Body of pancreas (tissue), 4 donors: Measurements from ENCODE around the gene BBX. TPM values are rescaled to one million over a fixed set of nuclear protein-coding genes. Genes with fewer than 3 reads are reported as not detected.

Experiments used
- ATAC-seq: fragments of 150-250 bp; one replicate; pipeline ENCODE4 v1.9.1; 2016
- DNase-seq, 4 donors: peaks; one replicate each; pipeline ENCODE4 v3.0.0-alpha.2; 2019
- H3K27ac ChIP-seq, 4 donors: fragments of 200-600 bp; sonication (generic); 1 replicate in 3 of 4; 2 replicates in 1 of 4; pipeline versions ENCODE4 v1.5.1 to v1.6.1; 2016 to 2019; ENCODE audit warnings: mild to moderate bottlenecking in 1 of 4, mixed read lengths in 1 of 4, moderate library complexity in 1 of 4
- H3K27me3 ChIP-seq, 2 donors: fragments of 200-600 bp; sonication (generic); one replicate each; pipeline ENCODE4 v1.6.0; 2016; ENCODE audit warnings: mild to moderate bottlenecking in 1 of 2
- H3K36me3 ChIP-seq, 2 donors: fragments of 200-600 bp; sonication (generic); replicated peaks in 1 of 2; 2 replicates each; pipeline ENCODE4 v1.5.1; 2016; ENCODE audit warnings: low read depth in 2 of 2; ENCODE audit not compliant: insufficient read depth in 1 of 2
- H3K4me1 ChIP-seq: fragments of 200-600 bp; sonication (generic); one replicate; pipeline ENCODE4 v1.6.0; 2016
- H3K4me3 ChIP-seq, 2 donors: fragments of 200-600 bp; sonication (generic); 1 replicate in 1 of 2; 2 replicates in 1 of 2; pipeline ENCODE4 v1.5.1; 2016 to 2019
- H3K9me3 ChIP-seq, 3 donors: fragments of 200-600 bp; sonication (generic); 1 replicate in 2 of 3; 2 replicates in 1 of 3; pipeline ENCODE4 v1.5.1; 2016
- POLR2A ChIP-seq, 3 donors: fragments of 450-650 bp; IDR thresholded peaks; one replicate each; pipeline ENCODE4 v1.6.1; 2016; ENCODE audit warnings: antibody characterized with exemption in 3 of 3, mild to moderate bottlenecking in 2 of 3
- WGBS, 2 donors: methylation state at CpG; one replicate each; pipeline ENCODE4 v1.1.5; 2017; 5-methylcytosine and 5-hydroxymethylcytosine counted together
- intact Hi-C: fragments of 100-400 bp; cut with DNase I; formaldehyde crosslinking; loops from one replicate; pipeline ENCODE4 v1.15.1; 2023
- total RNA-seq, 2 donors: library from RNA; depleted of rRNA; stranded (reverse); fragments of >200 nt; gene quantifications; one replicate each; pipeline ENCODE4 v1.1.0, GENCODE V29; 2016
- TF ChIP-seq, protein P1 (sequence below), 7 experiments: fragments of 450-650 bp in 4 of 7; fragments of 200-600 bp in 3 of 7; sonication (generic) in 3 of 7; IDR thresholded peaks; one replicate each; pipeline ENCODE4 v1.5.1; 2016 to 2019; ENCODE audit warnings: antibody characterized with exemption in 7 of 7

The BBX gene
- total RNA-seq, 2 donors from 2014 or later = 17.5 to 28.8 TPM

DNA sequence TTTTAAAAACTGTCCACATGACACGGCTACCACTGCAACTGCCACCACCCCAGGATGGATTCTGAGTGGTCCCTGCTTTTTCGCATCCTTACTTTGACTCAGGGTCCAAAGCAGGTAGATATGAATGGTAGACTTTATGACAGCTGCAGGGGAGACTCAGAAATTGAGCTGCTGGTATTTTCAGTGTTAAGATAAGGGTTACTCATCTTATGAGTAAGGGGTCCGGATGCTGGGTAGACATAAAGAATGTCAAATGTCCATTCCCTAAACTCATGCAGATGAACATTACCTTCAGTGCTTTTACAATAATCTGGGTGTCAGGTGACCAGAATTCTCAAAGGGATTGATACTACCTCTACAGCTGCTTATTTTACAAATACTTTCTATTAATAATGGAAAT lies 25.9 kb upstream of the BBX start:
- intact Hi-C loops = no loop called here
- Histone ChIP-seq H3K9me3 (no peaks in the 10 kb centered on the region), H3K27ac (no peak overlapping the region), H3K36me3 (no peaks in the 10 kb centered on the region), H3K4me3 (no peak overlapping the region), H3K4me1 (no peaks in the 10 kb centered on the region), H3K27me3 (no peaks in the 10 kb centered on the region)
- DNase-seq (no peak), ATAC-seq (no peak)
- WGBS, 2 donors = 88 to 90% methylated on average over 3 of the region's 3 CpGs
- TF ChIP-seq, protein P1, sequence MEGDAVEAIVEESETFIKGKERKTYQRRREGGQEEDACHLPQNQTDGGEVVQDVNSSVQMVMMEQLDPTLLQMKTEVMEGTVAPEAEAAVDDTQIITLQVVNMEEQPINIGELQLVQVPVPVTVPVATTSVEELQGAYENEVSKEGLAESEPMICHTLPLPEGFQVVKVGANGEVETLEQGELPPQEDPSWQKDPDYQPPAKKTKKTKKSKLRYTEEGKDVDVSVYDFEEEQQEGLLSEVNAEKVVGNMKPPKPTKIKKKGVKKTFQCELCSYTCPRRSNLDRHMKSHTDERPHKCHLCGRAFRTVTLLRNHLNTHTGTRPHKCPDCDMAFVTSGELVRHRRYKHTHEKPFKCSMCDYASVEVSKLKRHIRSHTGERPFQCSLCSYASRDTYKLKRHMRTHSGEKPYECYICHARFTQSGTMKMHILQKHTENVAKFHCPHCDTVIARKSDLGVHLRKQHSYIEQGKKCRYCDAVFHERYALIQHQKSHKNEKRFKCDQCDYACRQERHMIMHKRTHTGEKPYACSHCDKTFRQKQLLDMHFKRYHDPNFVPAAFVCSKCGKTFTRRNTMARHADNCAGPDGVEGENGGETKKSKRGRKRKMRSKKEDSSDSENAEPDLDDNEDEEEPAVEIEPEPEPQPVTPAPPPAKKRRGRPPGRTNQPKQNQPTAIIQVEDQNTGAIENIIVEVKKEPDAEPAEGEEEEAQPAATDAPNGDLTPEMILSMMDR (IDR thresholded peaks at IDR 0.05) = no peak
- TF ChIP-seq POLR2A (IDR thresholded peaks at IDR 0.05) = no peak

DNA sequence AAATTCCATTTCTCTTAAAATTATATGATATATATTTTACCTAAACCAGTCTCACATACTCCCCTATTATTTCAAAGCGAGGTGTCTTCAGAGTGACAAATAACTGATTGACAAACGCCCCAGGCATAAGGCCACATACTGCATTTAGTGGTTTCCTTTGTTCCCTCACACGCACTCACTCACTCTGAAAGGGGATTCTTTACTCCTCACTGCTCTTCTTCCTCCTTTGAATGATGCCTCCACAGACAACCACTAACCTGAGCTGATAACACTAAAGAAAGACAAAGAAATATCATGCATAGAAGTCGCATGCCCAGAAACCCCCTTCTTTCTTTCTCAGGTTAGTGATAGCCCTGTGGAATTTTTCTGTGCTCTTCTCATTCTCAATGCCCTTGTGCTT lies 24.1 kb upstream of the BBX start:
- Histone ChIP-seq H3K9me3 (no peaks in the 10 kb centered on the region), H3K4me3 (no peak overlapping the region), H3K27ac (no peak overlapping the region), H3K4me1 (no peaks in the 10 kb centered on the region), H3K27me3 (no peaks in the 10 kb centered on the region), H3K36me3 (no peaks in the 10 kb centered on the region)
- ATAC-seq = no peak
- 78 to 79% methylated on average over 4 of the region's 4 CpGs for WGBS, 2 donors
- intact Hi-C loops = no loop called here
- TF ChIP-seq, protein P1 (IDR thresholded peaks at IDR 0.05) = no peak
- no peak for TF ChIP-seq POLR2A (IDR thresholded peaks at IDR 0.05)
- DNase-seq = no peak

DNA sequence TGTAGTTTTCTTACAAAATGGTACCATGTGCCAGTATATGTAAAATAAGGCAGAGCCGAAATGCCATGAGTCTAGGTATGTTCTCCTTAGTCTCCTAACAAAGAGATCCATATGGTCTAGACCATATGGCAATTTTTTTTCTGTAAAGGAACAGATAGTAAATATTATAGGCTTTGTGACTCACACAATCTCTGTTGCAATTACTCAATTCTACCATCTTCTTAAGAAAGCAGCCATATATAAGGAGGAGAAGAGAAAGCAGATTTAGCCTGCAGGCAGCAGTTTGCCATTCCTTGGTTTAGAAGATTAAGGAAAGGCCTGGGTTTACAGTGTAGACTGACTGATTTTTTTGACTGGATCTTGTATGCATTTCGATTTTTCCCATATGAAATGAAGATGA lies 16.3 kb upstream of the BBX start:
- TF ChIP-seq, protein P1 (IDR thresholded peaks at IDR 0.05) = no peak
- TF ChIP-seq POLR2A (IDR thresholded peaks at IDR 0.05) = no peak
- H3K4me3 ChIP-seq = no peak overlapping the region
- H3K27me3 ChIP-seq = no peaks in the 10 kb centered on the region
- no peak overlapping the region for H3K27ac ChIP-seq
- intact Hi-C loops = no loop called here
- no peak for ATAC-seq
- DNase-seq = no peak
- H3K9me3 ChIP-seq = no peaks in the 10 kb centered on the region
- no peaks in the 10 kb centered on the region for H3K4me1 ChIP-seq
- no peaks in the 10 kb centered on the region for H3K36me3 ChIP-seq
- 77% methylated on average over 2 of the region's 2 CpGs for WGBS, 2 donors

DNA sequence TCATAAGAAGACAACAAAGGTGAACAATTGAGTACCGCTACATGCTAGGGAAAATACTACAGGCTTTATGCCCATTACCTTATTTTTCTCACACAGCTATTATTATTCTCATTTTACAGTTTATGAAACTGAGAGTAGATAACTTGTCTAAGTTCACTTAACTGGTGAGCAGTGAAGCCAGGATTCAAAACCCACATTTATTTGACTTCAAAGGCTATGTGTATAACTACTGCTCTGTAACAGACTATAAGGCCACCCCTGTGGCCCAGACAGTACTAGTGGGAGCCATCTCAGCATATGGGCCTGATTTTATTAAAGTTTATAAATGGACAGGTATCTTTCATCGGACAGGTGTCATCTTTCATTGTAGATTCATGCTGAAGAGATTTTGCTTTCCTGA lies 14.4 kb upstream of the BBX start:
- Histone ChIP-seq H3K4me3 (no peak overlapping the region), H3K36me3 (no peaks in the 10 kb centered on the region), H3K4me1 (no peaks in the 10 kb centered on the region), H3K9me3 (no peaks in the 10 kb centered on the region), H3K27me3 (no peaks in the 10 kb centered on the region), H3K27ac (no peak overlapping the region)
- 93 to 95% methylated on average over 2 of the region's 2 CpGs for WGBS, 2 donors
- intact Hi-C loops = no loop called here
- ATAC-seq = no peak
- no peak for DNase-seq
- TF ChIP-seq POLR2A (IDR thresholded peaks at IDR 0.05) = no peak
- TF ChIP-seq, protein P1 (IDR thresholded peaks at IDR 0.05) = no peak

DNA sequence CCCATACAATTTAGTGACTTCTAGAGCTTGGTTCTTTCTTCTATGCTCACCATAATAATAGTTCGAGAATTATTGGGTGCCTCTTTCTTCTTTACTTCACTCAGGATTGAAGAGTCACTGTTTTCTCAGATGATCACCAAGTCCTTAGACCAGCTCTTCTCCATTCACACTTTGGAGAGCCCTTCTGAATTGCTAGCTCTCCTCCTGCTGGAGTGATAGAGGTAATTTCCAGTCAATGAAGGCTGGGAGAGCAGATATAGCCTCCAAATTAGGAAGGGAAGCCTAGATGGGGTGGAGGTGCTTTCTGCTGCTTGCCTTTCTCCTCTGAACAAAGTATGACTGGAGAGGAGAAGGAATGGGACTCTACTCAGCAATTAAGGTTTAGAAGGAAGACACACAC lies 10.7 kb upstream of the BBX start:
- no peak overlapping the region for H3K4me3 ChIP-seq
- H3K27me3 ChIP-seq = no peaks in the 10 kb centered on the region
- TF ChIP-seq, protein P1 (IDR thresholded peaks at IDR 0.05) = no peak
- TF ChIP-seq POLR2A (IDR thresholded peaks at IDR 0.05) = no peak
- ATAC-seq (no peak), DNase-seq (no peak)
- H3K9me3 ChIP-seq = no peaks in the 10 kb centered on the region
- 53 to 59% methylated on average over 1 of the region's 1 CpG for WGBS, 2 donors
- intact Hi-C loops = no loop called here
- H3K4me1 ChIP-seq = no peaks in the 10 kb centered on the region
- no peak overlapping the region for H3K27ac ChIP-seq
- H3K36me3 ChIP-seq = no peaks in the 10 kb centered on the region
